Ramos (cell line): ENCODE results near the gene MLIP.
"Not testable (repeated sequence)": the region's sequence is repeated elsewhere in the genome, so short reads cannot be mapped to it uniquely, and the experiment has no call there.

Experiments
- in situ Hi-C: fragments of 300-500 bp; cut with MboI; formaldehyde crosslinking; loops from one replicate; pipeline ENCODE4 v1.14.3; 2022; ENCODE audit warnings: low sequenced_read_pairs; ENCODE audit not compliant: unreplicated experiment

MLIP gene

GRCh38 chr6:54111341-54112045, at the start of gene MLIP:
Gene MLIP (plus strand): TSS chr6:54111443. CDS start chr6:54111480, 37 bp downstream.
- in situ Hi-C loops, result no loop called here

GRCh38 chr6:54063228-54063539, 48.1 kb upstream of the MLIP start:
- in situ Hi-C loops, result no loop called here

- in situ Hi-C loops, result no loop called here
These were observed 42.5 kb upstream of the MLIP start for GRCh38 chr6:54068694-54069093.

- in situ Hi-C loops, result no loop called here
These were observed 41.2 kb upstream of the MLIP start for GRCh38 chr6:54070025-54070424.

GRCh38 chr6:54071821-54072340, 39.4 kb upstream of the MLIP start:
- in situ Hi-C loops, result no loop called here

GRCh38 chr6:54072635-54073313, 38.5 kb upstream of the MLIP start:
- in situ Hi-C loops, result no loop called here

- in situ Hi-C loops, result no loop called here
These were observed 37.8 kb upstream of the MLIP start for GRCh38 chr6:54073487-54073886.

- in situ Hi-C loops, result no loop called here
These were observed 37.1 kb upstream of the MLIP start for GRCh38 chr6:54074109-54074508.

- in situ Hi-C loops, result no loop called here
These were observed 36.6 kb upstream of the MLIP start for GRCh38 chr6:54074578-54075195.

- in situ Hi-C loops, result no loop called here
These were observed 35.0 kb upstream of the MLIP start for GRCh38 chr6:54076159-54076789.

GRCh38 chr6:54081499-54081898, 29.7 kb upstream of the MLIP start:
- in situ Hi-C loops, result not testable (repeated sequence)

- in situ Hi-C loops, result no loop called here
These were observed 28.0 kb upstream of the MLIP start for GRCh38 chr6:54083287-54083686.

GRCh38 chr6:54084231-54084630, 27.0 kb upstream of the MLIP start:
- in situ Hi-C loops, result no loop called here

- in situ Hi-C loops, result no loop called here
These were observed 26.2 kb upstream of the MLIP start for GRCh38 chr6:54085047-54085446.

- in situ Hi-C loops, result no loop called here
These were observed 25.7 kb upstream of the MLIP start for GRCh38 chr6:54085541-54085940.

- in situ Hi-C loops, result no loop called here
These were observed 24.8 kb upstream of the MLIP start for GRCh38 chr6:54086439-54086838.

- in situ Hi-C loops, result no loop called here
These were observed 23.5 kb upstream of the MLIP start for GRCh38 chr6:54087721-54088120.

- in situ Hi-C loops, result no loop called here
These were observed 17.8 kb upstream of the MLIP start for GRCh38 chr6:54093326-54093948.

- in situ Hi-C loops, result no loop called here
These were observed 16.9 kb upstream of the MLIP start for GRCh38 chr6:54094293-54094692.

GRCh38 chr6:54094786-54095185, 16.5 kb upstream of the MLIP start:
- in situ Hi-C loops, result no loop called here

- in situ Hi-C loops, result no loop called here
These were observed 15.5 kb upstream of the MLIP start for GRCh38 chr6:54095723-54096122.
